HT-29 (cell line): ENCODE measurements around the gene CLTB. TPM values are rescaled to one million over a fixed set of nuclear protein-coding genes. Genes with fewer than 3 reads are reported as not detected.

Source experiments
- DNase-seq: peaks from one replicate; pipeline ENCODE4 v3.0.0-alpha.2; 2015; ENCODE audit warnings: low spot score
- total RNA-seq: library from RNA; depleted of rRNA; stranded (reverse); fragments of >200 nt; shearing (Covaris generic); gene quantifications from 2 replicates; pipeline ENCODE4 v1.2.3, GENCODE V29; 2014

CLTB gene
- total RNA-seq, 1 experiment from 2014 or later = 87.3 TPM

GRCh38 chr5:176383248-176383905 is 33.0 kb downstream of the CLTB start:
- DNase-seq = no peak

GRCh38 chr5:176382721-176383120 is 33.6 kb downstream of the CLTB start:
- no peak for DNase-seq

GRCh38 chr5:176381979-176382378 is 34.4 kb downstream of the CLTB start:
- DNase-seq = no peak

- no peak for DNase-seq
Measured at GRCh38 chr5:176381423-176381822, 34.9 kb downstream of the CLTB start.

- no peak for DNase-seq
Measured at GRCh38 chr5:176379881-176380280, 36.5 kb downstream of the CLTB start.

GRCh38 chr5:176373100-176373818 is 43.1 kb downstream of the CLTB start:
- no peak for DNase-seq

- peak; percentile 75 for DNase-seq
Measured at GRCh38 chr5:176371621-176372539, 44.5 kb downstream of the CLTB start.

- no peak for DNase-seq
Measured at GRCh38 chr5:176369934-176370711, 46.2 kb downstream of the CLTB start.

GRCh38 chr5:176368726-176369125 is 47.6 kb downstream of the CLTB start:
- no peak for DNase-seq

GRCh38 chr5:176366232-176366894 is 50.0 kb downstream of the CLTB start:
- DNase-seq = no peak

- DNase-seq = no peak
Measured at GRCh38 chr5:176365351-176366231, 50.7 kb downstream of the CLTB start, which contains the start of gene ARL10. TSS of gene ARL10 (plus strand) at chr5:176365487. CDS start at chr5:176365564, 77 bp downstream.

- no peak for DNase-seq
Measured at GRCh38 chr5:176364765-176365350, 51.5 kb downstream of the CLTB start.

GRCh38 chr5:176362233-176362490 is 54.2 kb downstream of the CLTB start:
- no peak for DNase-seq

GRCh38 chr5:176361437-176362232 is 54.7 kb downstream of the CLTB start, which contains the start of gene KIAA1191:
TSS of gene KIAA1191 (minus strand) at chr5:176361764. CDS start at chr5:176359508, 2,256 bp downstream.
- DNase-seq = peak; percentile 89

- peak; percentile 7 for DNase-seq
Measured at GRCh38 chr5:176360894-176361436, 55.4 kb downstream of the CLTB start.

GRCh38 chr5:176359658-176360057 is 56.7 kb downstream of the CLTB start:
- no peak for DNase-seq

GRCh38 chr5:176356179-176356566 is 60.2 kb downstream of the CLTB start:
- no peak for DNase-seq
